ENCODE data around the gene PNKD.

Gene PNKD

GRCh38 chr2:218344755-218345417, 74.6 kb downstream of the PNKD start:
- no peak for TF ChIP-seq CREB1 (IDR thresholded peaks at IDR 0.05; ENCODE audit: low read depth)
- TF ChIP-seq RAD21 (IDR thresholded peaks at IDR 0.05; ENCODE audit: low read depth), result no peak
- no peak for TF ChIP-seq EGR1 (IDR thresholded peaks at IDR 0.05)

- TF ChIP-seq CREB1 (IDR thresholded peaks at IDR 0.05; ENCODE audit: low read depth) (no peak), ZBTB7A (IDR thresholded peaks at IDR 0.05; ENCODE audit: low read depth) (0 out of 2 replicates have a peak, but pooled peaks have one; percentile 34), NFIC (IDR thresholded peaks at IDR 0.05) (no peak)
- TF ChIP-seq, protein P1, sequence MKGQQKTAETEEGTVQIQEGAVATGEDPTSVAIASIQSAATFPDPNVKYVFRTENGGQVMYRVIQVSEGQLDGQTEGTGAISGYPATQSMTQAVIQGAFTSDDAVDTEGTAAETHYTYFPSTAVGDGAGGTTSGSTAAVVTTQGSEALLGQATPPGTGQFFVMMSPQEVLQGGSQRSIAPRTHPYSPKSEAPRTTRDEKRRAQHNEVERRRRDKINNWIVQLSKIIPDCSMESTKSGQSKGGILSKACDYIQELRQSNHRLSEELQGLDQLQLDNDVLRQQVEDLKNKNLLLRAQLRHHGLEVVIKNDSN (IDR thresholded peaks at IDR 0.05), result peak; percentile 14; the same call in 1 of the 2 replicates
These were observed 75.3 kb downstream of the PNKD start for GRCh38 chr2:218345491-218346236.

GRCh38 chr2:218347172-218347571, 76.9 kb downstream of the PNKD start:
- no peak for TF ChIP-seq YY1 (IDR thresholded peaks at IDR 0.05; ENCODE audit: low read depth)
- no peak for TF ChIP-seq TCF12 (IDR thresholded peaks at IDR 0.05; ENCODE audit: low read depth)
- no peak for TF ChIP-seq REST (IDR thresholded peaks at IDR 0.05; ENCODE audit: low read depth)
- no peak for TF ChIP-seq ZBTB7A (IDR thresholded peaks at IDR 0.05; ENCODE audit: low read depth)
- TF ChIP-seq EGR1 (IDR thresholded peaks at IDR 0.05), result no peak
- no peak for TF ChIP-seq FOXM1 (IDR thresholded peaks at IDR 0.05; ENCODE audit: borderline replicate concordance, low read depth)

GRCh38 chr2:218354045-218354444, 83.7 kb downstream of the PNKD start:
- TF ChIP-seq CEBPB (IDR thresholded peaks at IDR 0.05) (no peak), EP300 (IDR thresholded peaks at IDR 0.05; ENCODE audit: borderline replicate concordance) (no peak), FOXM1 (IDR thresholded peaks at IDR 0.05; ENCODE audit: borderline replicate concordance, low read depth) (no peak), EGR1 (IDR thresholded peaks at IDR 0.05) (no peak), CREB1 (IDR thresholded peaks at IDR 0.05; ENCODE audit: low read depth) (no peak)

- TF ChIP-seq TAF1 (IDR thresholded peaks at IDR 0.05; ENCODE audit: low read depth) (no peak), FOXM1 (IDR thresholded peaks at IDR 0.05; ENCODE audit: borderline replicate concordance, low read depth) (no peak), ZBTB7A (IDR thresholded peaks at IDR 0.05; ENCODE audit: low read depth) (no peak), EP300 (IDR thresholded peaks at IDR 0.05; ENCODE audit: borderline replicate concordance) (no peak), TEAD4 (IDR thresholded peaks at IDR 0.05) (no peak), REST (IDR thresholded peaks at IDR 0.05; ENCODE audit: low read depth) (no peak), EGR1 (IDR thresholded peaks at IDR 0.05) (no peak)
- TF ChIP-seq, protein P1 (IDR thresholded peaks at IDR 0.05), result no peak
These were observed 84.6 kb downstream of the PNKD start for GRCh38 chr2:218354850-218355443.

- TF ChIP-seq EGR1 (IDR thresholded peaks at IDR 0.05), result no peak
- no peak for TF ChIP-seq REST (IDR thresholded peaks at IDR 0.05; ENCODE audit: low read depth)
- no peak for TF ChIP-seq RAD21 (IDR thresholded peaks at IDR 0.05; ENCODE audit: low read depth)
- TF ChIP-seq, protein P1 (IDR thresholded peaks at IDR 0.05), result no peak
These were observed 87.2 kb downstream of the PNKD start for GRCh38 chr2:218357236-218358177.
